GM19043 (cell line): ENCODE data around the gene DPH7.
"Not testable (repeated sequence)": the region's sequence is repeated elsewhere in the genome, so short reads cannot be mapped to it uniquely, and the experiment has no call there.

ENCODE experiments used
- ATAC-seq: cut with Tn5 transposase; IDR thresholded peaks from one replicate; pipeline ENCODE4 v1.9.1; 2021; ENCODE audit warnings: low read depth; ENCODE audit not compliant: unreplicated experiment

DPH7 gene

DNA sequence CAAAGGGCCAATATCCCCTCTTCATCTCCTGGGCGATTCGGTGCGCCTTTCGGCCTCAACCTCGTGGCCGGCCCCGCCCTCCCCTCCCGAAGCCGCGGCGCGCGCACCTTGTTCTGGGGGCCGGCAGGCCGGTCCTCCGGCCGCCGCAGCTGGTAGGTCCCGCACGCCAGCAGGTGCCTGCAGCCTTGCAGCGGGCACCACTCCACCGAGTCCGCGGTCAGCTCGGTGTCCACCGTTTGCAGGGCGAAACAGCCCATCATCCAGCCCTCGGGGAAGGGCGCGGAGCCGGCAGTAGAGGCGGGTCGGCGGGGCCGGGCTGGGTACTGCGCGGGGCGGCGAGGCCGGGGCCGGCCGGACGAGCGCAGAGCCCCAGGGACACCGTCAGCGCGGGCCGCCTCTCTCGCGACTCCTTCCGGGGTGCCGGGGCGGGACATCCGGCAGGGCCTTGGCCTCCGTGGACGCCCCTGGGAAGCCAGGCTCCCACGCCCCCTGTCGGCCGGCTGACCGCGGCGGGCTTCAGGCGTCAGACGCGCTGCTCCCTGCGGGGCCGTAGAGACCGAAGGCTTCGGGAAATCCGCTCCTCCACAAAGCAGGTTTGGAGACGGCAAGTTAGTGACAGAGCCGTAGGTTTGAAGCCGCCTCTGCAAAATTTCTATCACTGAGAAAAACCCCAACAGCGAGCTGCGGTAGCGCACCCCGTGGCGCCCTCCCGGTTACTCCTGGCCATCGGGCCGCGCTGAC lies at the start of gene DPH7:
TSS of gene DPH7 (minus strand) at position 408 of the 741 bp plus-strand sequence. CDS start at position 260, 148 bp downstream.
- ATAC-seq: peak; percentile 89

DNA sequence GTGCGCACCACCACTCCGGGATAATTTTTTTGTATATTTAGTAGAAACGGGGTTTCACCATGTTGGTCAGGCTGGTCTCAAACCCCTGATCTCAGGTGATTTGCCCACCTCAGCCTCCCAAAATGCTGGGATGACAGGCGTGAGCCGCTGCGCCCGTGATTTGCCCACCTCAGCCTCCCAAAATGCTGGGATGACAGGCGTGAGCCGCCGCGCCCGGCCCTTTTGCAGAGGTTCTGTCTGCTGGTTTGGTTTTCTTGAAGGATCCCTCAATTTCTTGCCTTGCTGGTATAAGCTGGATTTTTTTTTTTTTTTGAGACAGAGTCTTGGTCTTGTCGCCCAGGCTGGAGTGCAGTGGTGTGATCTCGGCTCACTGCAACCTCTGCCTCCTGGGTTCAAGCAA lies 48.7 kb upstream of the DPH7 start:
- not testable (repeated sequence) for ATAC-seq

DNA sequence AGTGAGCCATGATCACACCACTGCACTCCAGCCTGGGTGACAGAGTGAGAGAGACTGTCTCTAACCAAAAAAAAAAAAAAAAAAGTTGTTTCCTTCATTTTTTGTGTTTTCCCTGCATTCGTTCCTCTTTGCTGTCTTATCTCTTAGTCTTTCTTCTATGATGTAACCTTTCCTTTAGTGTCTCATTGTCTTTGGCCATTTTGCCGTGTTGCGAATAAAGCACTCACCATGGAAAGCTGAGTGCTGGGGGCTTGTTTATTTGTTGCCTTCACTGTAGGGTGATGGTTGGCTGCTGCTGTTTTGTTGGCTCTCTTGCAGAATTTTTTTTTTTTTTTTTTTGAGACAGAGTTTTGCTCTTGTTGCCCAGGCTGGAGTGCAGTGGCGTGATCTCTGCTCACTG lies 47.7 kb upstream of the DPH7 start:
- ATAC-seq: no peak

DNA sequence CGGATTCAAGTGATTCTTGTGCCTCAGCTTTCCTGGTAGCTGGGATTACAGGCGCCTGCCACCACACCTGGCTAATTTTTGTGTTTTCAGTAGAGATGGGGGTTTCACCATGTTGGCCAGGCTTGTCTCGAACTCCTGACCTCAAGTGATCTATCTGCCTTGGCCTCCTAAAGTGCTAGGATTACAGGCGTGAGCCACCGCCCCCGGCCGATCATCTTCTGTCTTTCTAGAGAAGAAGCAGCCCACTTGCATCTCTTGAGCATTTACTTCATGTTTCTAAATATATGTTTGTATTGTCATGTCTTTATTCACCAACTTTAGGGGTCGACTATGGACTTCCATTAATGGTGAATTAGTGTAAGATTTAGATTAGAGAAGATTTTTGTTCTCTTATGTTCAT lies 43.5 kb upstream of the DPH7 start:
- ATAC-seq: not testable (repeated sequence)

DNA sequence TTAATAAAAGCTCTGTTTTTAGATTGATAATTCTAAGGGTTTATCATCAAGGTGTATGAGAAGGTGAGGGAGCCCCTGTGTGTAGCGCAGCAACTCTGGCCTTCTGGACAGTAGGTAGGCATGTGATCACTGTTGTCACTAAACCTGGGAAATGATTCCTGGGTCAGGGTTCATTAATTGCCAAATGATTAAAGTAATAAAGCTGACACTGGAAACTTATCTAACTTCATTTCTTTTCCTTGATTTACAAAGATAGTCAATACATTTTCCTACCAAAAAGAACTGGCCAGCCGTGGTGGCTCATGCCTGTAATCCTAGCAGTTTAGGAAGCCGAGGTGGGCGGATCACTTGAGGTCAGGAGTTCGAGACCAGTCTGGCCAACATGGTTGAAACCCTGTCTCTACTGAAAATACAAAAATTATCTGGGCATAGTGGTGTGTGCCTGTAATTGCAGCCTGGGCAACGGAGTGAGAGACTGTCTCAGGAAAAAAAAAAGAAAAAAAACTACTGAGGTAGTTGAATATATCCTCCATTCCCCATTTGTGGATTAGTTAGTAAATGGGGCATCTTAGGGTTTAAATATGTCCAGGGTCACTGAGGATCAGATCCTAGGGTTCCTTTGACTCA lies 42.5 kb upstream of the DPH7 start:
- ATAC-seq: no peak

DNA sequence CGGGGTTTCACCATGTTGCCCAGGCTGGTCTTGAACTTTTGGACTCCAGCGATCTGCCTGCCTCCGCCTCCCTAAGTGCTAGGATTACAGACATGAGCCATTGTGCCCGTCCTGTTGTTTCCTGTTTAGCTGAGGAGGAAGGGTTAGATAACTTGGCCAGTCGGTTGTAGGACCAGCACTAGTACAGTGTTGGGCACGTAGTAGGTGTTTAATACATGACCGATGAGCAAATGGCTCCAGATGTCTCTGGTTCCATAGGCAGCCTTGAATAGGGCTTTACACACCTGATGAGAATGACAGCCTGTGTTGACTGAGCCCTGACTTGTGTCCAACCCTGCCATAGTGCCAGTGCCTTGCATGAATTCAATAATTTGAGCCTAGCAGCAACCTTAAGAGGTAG lies 41.9 kb upstream of the DPH7 start:
- ATAC-seq: no peak

DNA sequence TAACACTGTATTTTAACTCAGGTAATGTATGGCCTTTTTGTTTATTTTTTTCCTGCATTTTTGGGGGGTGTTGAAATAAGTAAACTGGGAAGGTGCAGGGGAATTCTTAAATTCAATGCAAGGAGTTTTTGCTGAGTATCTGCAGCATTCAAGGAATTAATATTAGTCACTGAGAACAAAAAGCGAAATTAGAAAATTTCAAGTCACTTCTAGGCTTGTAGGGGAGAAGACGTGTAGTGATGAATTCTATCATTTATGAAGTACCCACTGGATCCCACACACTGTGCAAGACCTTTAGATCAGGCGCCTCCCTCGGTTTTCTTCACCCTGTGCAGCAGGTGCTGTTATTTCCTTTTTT lies 41.3 kb upstream of the DPH7 start:
- no peak for ATAC-seq

DNA sequence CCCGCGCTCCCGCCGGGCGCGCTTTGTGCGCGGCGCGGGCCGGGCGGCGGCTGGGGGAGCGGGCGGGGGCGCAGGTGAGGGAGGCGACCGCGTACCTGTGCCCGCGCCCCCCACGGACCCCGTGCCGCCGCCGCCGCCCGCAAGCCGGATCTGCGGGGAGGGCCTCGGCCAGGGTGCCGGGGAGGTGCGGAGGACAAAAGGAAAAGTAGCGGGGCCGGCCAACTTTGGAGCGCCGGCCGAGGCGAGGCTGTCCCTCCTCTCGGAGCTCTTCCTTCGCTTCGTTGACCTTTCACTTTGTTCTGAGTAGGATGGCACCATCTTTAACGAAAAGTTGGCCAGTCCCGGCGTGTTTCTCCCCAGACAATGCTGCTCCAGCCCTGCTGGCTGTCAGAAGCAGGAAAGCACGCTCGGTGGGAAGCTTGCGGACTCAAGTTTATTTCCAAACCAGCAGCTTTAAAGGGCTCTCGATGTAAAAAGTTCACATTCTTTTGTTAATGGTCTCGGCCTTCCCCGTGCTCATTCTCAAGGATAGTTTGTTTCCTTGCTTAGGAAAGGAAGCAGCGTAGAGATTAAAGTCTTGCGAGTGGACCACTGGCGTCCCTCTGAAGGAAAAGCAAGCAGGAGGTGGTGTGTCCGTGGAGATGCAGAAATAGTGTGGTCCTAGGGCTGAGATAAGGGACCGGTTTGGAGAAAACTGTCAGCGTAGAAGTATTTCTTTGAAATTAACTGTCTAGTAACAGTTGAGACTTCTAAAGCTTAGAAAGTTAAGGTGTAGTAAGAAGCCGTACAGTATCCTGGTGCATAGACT lies 40.7 kb upstream of the DPH7 start:
- peak; percentile 22 for ATAC-seq

DNA sequence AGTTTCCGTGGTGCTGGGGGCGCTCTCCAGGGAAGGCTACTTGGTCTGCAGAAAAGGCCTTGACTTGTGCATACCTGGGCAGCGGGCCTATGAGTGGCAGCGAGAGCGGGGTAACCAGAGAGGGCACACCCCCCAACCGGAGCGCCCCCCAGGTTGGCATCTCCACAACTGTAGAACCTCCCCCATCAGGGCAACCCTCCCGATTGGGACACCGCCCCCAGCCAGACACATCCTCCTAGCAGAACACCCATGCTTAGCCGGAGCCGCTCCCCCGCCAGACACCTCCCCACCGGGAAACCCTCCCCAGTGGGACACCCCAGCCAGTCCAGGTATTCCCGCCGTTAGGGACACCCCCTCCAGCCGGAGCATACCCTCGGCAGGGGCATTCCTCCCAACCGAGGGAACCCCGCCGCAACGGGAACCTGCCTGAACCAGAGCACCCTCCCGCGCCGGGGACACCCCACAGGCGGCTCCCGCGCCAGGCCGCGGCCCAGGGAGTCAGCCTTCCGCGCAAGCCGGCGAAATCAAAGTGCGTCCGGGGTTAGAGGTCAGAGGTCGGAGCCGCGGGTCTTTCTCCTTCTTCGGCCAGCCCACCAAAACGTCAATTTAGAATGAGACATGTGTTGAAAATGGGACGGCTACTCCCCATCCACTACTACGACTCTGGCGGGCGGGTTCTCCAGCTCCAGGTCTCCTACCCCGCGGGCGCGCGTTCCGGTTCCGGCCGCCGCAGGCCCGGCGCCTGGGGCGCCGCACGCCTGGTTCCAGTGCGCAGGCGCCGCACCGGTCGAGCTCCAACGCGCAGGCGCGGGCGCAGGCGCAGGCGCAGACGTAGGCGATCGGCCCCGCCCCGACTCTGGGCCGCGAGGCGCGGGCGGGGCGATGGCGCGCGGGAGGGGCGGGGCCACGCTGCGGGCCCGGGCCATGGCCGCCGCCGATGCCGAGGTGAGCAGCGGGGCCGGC lies 39.7 kb upstream of the DPH7 start, which contains the start of gene EHMT1:
TSS of gene EHMT1 (plus strand) at position 901 of the 963 bp plus-strand sequence. CDS start at position 925, 24 bp downstream.
- ATAC-seq: peak; percentile 74

DNA sequence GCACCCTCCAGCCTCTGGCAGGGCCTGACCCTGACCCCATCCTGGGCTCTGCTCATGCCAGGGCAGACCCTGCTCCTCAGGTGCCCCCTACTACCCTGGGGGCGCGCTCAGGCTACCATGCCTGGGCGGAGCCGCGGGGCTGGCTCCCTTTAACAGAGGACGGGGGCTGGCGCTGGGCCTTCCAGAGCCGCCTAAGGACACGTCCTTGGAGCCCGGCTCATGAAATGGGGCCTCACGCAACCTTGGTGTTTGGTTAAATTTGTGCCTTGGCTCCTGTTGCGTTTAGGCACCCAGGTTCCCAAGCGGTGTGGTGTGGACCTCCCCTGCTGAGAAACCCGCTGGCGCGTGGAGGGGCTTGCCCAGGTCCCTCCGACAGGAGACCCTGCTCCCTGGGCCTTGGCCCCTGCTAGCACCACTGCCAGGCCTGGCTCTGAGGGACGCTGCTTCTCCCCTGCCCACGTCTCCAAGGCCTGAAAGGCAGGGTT lies 36.7 kb upstream of the DPH7 start:
- ATAC-seq: no peak

DNA sequence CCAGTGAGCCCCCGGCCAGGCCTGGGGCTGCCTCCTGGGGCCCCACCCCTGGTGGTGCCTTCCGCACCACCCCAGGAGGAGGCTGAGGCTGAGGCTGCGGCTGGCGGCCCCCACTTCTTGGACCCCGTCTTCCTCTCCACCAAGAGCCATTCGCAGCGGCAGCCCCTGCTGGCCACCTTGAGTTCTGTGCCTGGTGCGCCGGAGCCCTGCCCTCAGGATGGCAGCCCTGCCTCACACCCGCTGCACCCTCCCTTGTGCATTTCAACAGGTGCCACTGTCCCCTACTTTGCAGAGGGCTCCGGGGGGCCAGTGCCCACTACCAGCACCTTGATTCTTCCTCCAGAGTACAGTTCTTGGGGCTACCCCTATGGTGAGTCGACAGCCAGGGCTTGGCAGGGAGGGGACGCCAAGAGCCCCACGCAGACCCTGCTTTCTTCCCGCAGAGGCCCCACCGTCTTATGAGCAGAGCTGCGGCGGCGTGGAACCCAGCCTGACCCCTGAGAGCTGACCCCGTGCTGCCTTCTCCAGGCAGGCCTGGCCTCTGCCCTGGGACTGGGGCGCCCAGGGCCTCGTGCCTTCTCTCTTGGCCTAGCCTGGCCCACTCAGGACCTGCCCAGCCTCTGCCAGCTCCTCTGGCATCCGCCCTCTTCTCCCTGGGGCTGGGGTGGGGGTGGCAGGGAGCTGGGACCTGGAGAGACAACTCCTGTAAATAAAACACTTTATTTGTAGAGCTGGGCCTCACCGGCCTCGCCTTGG lies 36.1 kb upstream of the DPH7 start:
- ATAC-seq: no peak

DNA sequence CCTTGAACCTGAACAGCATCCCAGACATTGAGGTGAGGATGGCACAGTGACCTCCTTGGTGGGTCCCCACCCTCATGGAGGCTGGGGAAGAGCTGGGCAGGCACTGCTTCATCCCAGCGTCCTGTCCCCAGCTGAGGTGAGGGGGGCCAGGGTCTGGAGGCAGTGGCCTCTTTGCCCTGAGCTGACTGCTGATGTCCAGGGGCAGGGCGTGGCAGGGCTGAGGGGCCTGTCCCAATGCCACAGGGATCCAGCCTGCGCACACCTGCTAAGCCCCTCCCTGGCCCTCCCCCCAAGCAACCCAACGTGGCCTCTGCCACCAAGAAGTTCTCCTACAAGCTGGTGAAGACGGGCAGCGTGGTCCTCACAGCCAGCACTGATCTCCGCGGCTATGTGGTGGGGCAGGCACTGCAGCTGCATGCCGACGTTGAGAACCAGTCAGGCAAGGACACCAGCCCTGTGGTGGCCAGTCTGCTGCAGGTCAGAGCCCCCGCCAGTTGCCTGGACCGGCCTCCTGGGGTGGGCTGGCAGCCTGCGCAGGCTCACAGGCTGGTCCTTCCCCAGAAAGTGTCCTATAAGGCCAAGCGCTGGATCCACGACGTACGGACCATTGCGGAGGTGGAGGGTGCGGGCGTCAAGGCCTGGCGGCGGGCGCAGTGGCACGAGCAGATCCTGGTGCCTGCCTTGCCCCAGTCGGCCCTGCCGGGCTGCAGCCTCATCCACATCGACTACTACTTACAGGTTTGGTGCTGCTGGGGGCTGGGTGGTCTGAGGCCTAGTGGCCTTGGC lies 35.2 kb upstream of the DPH7 start:
- no peak for ATAC-seq

DNA sequence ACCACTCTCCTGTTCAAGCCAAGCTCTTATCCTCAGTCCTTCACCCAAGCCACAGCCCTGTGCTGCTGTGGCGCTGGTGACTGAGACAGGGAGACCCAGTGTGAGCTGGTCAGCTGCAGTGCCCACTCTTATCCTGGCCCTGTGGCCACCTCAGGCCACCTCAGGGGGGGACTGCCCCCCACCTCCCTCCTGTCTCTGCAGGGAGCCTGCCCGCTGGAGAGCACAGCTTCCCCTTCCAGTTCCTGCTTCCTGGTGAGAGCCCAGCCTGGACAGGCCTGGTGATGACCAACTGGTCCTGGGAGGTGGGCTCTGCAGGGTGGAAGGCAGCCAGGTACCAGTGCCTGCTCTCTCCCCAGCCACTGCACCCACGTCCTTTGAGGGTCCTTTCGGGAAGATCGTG lies 34.5 kb upstream of the DPH7 start:
- no peak for ATAC-seq

DNA sequence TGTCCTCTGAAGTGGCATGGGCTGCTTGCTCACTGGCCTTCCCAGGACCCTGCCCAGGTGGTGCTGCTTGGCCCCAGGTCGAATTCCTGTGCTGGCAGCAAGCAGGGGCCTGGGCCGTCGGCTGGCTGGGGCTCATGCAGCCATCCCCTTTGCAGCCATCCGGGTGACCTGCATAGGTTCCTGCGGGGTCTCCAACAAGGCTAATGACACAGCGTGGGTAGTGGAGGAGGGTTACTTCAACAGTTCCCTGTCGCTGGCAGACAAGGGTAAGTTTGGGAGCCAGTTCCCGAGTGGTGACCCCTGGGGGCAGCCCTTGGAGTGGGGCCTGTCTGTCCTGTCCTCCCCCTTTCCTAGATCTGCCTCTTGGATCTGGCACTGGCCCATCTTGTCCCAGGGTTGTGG lies 34.0 kb upstream of the DPH7 start:
- no peak for ATAC-seq

DNA sequence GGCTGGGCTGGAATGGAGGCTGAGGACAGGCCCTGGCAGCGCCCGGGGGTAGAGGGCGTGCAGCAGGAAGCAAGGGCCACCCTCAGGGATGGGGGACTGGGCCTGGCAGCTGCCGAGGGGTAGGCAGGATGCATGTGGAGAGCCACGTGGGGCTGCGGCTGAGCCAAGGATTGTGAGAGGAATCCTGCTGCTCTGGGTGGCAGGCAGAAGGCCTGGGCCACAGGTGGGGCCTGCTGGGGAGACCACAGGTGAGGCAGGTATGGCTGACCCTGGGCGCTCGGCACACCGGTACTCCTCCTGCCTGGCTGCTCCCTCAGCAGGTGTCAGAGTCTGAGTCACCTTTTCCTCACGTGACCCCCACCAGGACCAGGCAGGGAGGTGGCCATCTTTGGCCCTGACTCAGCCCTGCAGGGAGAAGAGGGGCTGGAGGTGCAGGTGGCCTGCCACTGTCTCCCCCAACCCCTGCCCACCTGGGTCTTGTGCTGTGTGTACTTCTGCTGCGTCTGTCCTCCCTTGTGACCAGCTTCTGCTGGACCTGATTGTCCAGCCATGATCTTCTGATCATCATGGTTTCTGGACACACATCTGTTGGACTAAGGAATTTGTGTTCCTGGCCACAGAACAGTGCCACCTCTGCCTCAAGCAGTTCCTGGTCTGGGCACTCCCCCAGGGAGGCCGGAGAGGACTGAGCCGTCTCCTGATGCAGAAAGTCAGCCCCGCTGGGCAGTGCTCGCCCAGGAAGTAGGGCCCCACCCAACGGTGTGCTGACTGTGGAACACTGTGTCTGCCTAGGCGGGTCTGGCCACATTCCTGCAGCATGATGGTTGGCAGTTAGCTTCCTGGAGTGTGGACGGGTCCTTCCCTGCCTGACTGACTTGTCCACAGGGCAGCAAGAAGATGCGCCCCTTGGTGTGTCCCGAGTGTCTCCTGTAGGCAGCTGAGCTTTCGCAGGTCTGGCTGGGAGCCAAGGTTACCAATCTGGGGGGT lies 33.2 kb upstream of the DPH7 start:
- ATAC-seq: no peak

DNA sequence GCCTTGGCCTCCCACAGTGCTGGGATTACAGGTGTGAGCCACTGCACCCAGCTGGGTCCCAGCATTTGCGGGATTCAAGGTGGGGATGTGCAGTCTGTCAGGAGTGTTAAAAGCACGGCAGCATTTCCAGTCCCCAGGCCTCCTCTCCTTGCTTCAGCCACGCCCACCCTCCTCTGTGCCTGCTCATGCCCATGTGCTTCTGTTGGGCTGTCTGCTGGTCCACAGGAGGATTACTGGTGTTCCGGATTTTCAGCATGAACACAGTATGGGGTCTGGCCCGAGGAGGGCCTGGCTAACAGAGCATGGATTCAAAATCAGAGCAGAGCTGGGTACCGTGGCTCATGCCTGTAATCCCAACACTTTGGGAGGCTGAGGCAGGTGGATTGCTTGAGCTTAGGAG lies 32.2 kb upstream of the DPH7 start:
- ATAC-seq: no peak

DNA sequence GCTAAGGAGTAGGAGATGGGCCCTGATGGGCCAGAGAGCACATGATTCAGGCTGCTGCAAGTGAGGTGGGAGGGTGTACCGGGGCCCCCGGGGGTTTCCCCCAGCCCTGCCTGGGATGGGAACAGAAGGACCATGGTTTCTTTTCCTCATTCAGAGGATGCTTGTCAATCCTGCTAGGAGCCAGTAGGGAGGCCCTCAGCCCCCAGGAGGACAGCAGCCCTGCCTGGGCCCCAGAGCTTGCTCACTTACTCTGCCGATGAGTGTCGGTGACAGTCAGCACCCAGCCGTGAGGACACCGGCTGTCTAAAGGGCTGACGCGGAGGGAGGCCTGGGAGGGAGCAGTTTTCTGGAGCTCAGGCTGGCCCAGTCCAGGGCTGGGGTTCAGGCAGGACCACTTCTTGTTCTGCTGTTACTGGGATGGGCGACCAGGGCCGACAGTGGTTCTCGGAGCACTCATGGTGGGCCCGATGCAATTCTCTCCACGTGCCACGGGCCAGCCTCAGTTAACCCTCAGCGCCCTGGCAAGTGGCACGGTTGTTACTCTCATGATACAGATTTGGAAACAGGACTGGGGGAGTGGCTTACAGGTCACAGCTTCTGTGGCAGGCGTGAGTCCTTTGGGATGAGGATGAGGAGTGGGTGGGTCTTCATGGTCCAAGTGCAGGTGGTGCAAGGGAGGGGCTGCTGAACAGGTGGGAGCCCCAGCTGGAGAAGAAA lies 28.6 kb upstream of the DPH7 start:
- ATAC-seq: no peak
